Spleen (tissue), 11 donors: ENCODE measurements around the gene SPATA33. TPM values are rescaled to one million over a fixed set of nuclear protein-coding genes. Genes with fewer than 3 reads are reported as not detected.
A peak's percentile ranks its signal among the peaks of the same experiment; 100 is the strongest.

ENCODE experiments used
- DNase-seq: peaks from one replicate; pipeline ENCODE4 v3.0.0-alpha.2; 2020
- H3K27ac ChIP-seq, 8 donors: fragments of 200-600 bp; sonication (generic) in 7 of 8; 1 replicate in 4 of 8; 2 replicates in 4 of 8; pipeline versions ENCODE4 v1.5.0 to v1.8.0; 2016 to 2021; ENCODE audit warnings: inconsistent platforms in 4 of 8, mild to moderate bottlenecking in 4 of 8, moderate library complexity in 1 of 8
- H3K27me3 ChIP-seq, 7 donors: fragments of 200-600 bp; sonication (generic) in 6 of 7; replicated peaks in 1 of 7; 1 replicate in 4 of 7; 2 replicates in 3 of 7; pipeline versions ENCODE4 v1.5.0 to v1.8.0; 2016 to 2021; ENCODE audit warnings: inconsistent platforms in 3 of 7, mild to moderate bottlenecking in 1 of 7
- H3K36me3 ChIP-seq, 6 donors: fragments of 200-600 bp; sonication (generic) in 5 of 6; 1 replicate in 4 of 6; 2 replicates in 2 of 6; pipeline versions ENCODE4 v1.5.0 to v1.8.0; 2016 to 2021; ENCODE audit warnings: inconsistent platforms in 2 of 6
- H3K4me1 ChIP-seq, 6 donors: fragments of 200-600 bp; sonication (generic) in 5 of 6; 1 replicate in 3 of 6; 2 replicates in 3 of 6; pipeline versions ENCODE4 v1.5.0 to v1.8.0; 2016 to 2021; ENCODE audit warnings: inconsistent platforms in 3 of 6
- H3K4me3 ChIP-seq, 8 donors: fragments of 200-600 bp; sonication (generic) in 7 of 8; 1 replicate in 4 of 8; 2 replicates in 4 of 8; pipeline versions ENCODE4 v1.5.0 to v1.8.0; 2016 to 2021; ENCODE audit warnings: inconsistent platforms in 4 of 8, mild to moderate bottlenecking in 4 of 8, moderate library complexity in 2 of 8
- H3K9me3 ChIP-seq, 8 donors: fragments of 200-600 bp; sonication (generic) in 7 of 8; 1 replicate in 4 of 8; 2 replicates in 4 of 8; pipeline versions ENCODE4 v1.5.0 to v1.8.0; 2016 to 2021; ENCODE audit warnings: inconsistent platforms in 4 of 8
- POLR2A ChIP-seq, 3 donors: fragments of 450-650 bp; IDR thresholded peaks; one replicate each; pipeline ENCODE4 v1.5.1; 2017; ENCODE audit warnings: antibody characterized with exemption in 3 of 3, mild to moderate bottlenecking in 1 of 3
- POLR2AphosphoS5 ChIP-seq, 3 donors: sonication (generic); formaldehyde crosslinking; IDR thresholded peaks; one replicate each; pipeline ENCODE4 v1.5.1; 2017; ENCODE audit warnings: antibody characterized with exemption in 3 of 3
- WGBS, 5 donors: extraction: QIAGEN DNeasy Blood & Tissue Kit in 3 of 5; methylation state at CpG; one replicate each; pipeline versions ENCODE4 v1.1.5 to v1.1.7; 2013 to 2018; 5-methylcytosine and 5-hydroxymethylcytosine counted together
- intact Hi-C: fragments of 100-400 bp; cut with DNase I; formaldehyde crosslinking; loops from one replicate; pipeline ENCODE4 v1.15.0; 2023; ENCODE audit warnings: low total_unique reads
- polyA plus RNA-seq, 3 donors: library from polyadenylated mRNA; stranded (reverse); fragments of 200-250 nt; gene quantifications; one replicate each; pipeline ENCODE4 v1.2.1, GENCODE V29; 2013
- total RNA-seq, 7 donors: library from RNA; depleted of rRNA in 3 of 7; stranded (reverse); fragments of >200 nt in 3 of 7; fragmentation: NEBNext Ultra II Directional in 4 of 7; extraction: Animal tissue kit (Norgen Biotek cat#: 25700) in 4 of 7; gene quantifications; one replicate each; pipeline versions ENCODE4 v1.1.0 to v1.2.1, GENCODE V29; 2016 to 2021
- TF ChIP-seq, protein P1 (sequence below), 11 experiments: fragments of 200-600 bp in 7 of 11; fragments of 450-650 bp in 4 of 11; sonication (generic) in 4 of 11; IDR thresholded peaks in 8 of 11; conservative IDR thresholded peaks in 3 of 11; 1 replicate in 7 of 11; 2 replicates in 4 of 11; pipeline versions ENCODE4 v1.4.0 to v1.8.0; 2016 to 2021; ENCODE audit warnings: antibody characterized with exemption in 11 of 11, inconsistent platforms in 4 of 11, mild to moderate bottlenecking in 1 of 11
- donor health status: healthy with polysubstance abuse.
- donor health status: DM: no; HTN: no; CAD: no; lungs with moderate emphysema.
- donor health status: DM: no; HTN: no; CAD: no.
- donor health status: Bipolar disorder and iron deficiency.
- donor health status: healthy.
- donor health status: DM: no; HTN: no; CAD: no.
- donor health status: DM: yes; HTN: yes; CAD: no.

SPATA33 gene
- total and polyA plus RNA-seq, 10 donors: 2.9 to 7.0 (median 4.8) TPM

DNA sequence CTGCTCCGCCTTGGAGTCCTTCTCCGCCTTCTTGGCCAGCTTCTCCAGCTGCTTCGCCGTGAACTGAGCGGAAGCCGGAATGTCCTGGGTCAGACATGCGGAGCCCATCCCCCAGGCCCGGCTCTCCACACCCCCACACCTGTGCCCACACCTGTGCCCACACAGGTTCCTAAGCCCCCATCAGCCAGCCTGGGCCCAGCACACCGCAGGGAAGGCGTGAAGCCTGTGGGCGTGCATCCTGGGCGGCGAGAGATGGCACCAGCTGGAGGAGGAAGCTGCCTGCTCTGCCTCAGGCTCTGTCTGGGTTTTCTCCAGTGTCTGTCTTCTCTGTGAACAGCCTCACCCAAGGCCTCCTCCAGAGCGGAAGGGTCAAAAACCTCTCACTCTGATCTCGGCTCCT is 6.1 kb upstream of the SPATA33 start:
- Histone ChIP-seq H3K27me3 (no peaks in the 10 kb centered on the region), H3K36me3 (peaks cover 0 to 73% (median 42%) of the 10 kb centered on the region in 6 donors), H3K4me3 (no peak overlapping the region), H3K9me3 (no peaks in the 10 kb centered on the region), H3K4me1 (peaks cover 5 to 37% (median 21%) of the 10 kb centered on the region in 6 donors), H3K27ac (no peak overlapping the region)
- 88 to 96% (median 93%) methylated on average over 11 to 15 of the region's 15 CpGs for WGBS, 5 donors
- TF ChIP-seq, protein P1, sequence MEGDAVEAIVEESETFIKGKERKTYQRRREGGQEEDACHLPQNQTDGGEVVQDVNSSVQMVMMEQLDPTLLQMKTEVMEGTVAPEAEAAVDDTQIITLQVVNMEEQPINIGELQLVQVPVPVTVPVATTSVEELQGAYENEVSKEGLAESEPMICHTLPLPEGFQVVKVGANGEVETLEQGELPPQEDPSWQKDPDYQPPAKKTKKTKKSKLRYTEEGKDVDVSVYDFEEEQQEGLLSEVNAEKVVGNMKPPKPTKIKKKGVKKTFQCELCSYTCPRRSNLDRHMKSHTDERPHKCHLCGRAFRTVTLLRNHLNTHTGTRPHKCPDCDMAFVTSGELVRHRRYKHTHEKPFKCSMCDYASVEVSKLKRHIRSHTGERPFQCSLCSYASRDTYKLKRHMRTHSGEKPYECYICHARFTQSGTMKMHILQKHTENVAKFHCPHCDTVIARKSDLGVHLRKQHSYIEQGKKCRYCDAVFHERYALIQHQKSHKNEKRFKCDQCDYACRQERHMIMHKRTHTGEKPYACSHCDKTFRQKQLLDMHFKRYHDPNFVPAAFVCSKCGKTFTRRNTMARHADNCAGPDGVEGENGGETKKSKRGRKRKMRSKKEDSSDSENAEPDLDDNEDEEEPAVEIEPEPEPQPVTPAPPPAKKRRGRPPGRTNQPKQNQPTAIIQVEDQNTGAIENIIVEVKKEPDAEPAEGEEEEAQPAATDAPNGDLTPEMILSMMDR (IDR thresholded peaks at IDR 0.05 in 8 of 11, conservative IDR thresholded peaks at IDR 0.05 in 3 of 11): no peak
- TF ChIP-seq POLR2AphosphoS5 (IDR thresholded peaks at IDR 0.05): no peak
- no peak for TF ChIP-seq POLR2A (IDR thresholded peaks at IDR 0.05)
- no peak for DNase-seq
- intact Hi-C loops: no loop called here

DNA sequence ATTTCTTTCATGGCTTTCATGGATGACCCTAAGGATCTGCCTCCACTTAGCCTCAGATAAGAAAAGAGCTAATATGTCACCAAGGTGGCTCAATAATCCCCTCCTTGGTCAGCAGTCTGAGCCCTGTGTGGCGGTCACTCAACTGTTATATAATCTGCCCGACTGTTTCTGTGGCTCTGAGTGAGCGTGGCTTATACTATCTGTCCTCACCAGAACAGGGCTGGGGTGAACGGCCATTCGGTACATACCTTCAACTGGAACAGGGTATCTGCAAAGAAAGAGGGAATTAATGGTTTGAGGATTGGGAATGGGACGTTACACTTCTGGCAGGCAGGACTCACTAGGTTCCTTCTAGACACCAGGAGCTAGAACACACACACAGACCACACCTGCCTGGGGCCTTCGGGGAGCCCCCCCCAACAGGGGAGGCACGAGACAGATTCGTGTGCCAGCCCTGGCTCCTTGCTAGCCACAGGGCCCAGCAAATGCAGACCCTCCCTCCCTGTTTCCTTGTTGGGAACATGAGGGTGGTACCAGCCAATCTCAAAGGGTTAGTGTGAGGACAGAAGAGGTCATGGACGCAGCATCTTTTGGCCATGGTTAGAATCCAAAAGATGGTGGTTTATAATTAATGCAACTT is 3.9 kb upstream of the SPATA33 start:
- peaks cover 0 to 57% (median 30%) of the 10 kb centered on the region in 6 donors for H3K36me3 ChIP-seq
- H3K9me3 ChIP-seq: no peaks in the 10 kb centered on the region
- no peak for DNase-seq
- no peak overlapping the region for H3K27ac ChIP-seq
- TF ChIP-seq, protein P1 (IDR thresholded peaks at IDR 0.05 in 8 of 11, conservative IDR thresholded peaks at IDR 0.05 in 3 of 11): no peak
- no peak for TF ChIP-seq POLR2A (IDR thresholded peaks at IDR 0.05)
- no peak for TF ChIP-seq POLR2AphosphoS5 (IDR thresholded peaks at IDR 0.05)
- no peak overlapping the region for H3K4me3 ChIP-seq
- H3K27me3 ChIP-seq: no peaks in the 10 kb centered on the region
- WGBS, 5 donors: 86 to 91% (median 90%) methylated on average over 10 of the region's 10 CpGs
- H3K4me1 ChIP-seq: peaks cover 13 to 52% (median 34%) of the 10 kb centered on the region in 6 donors
- intact Hi-C loops: no loop called here

DNA sequence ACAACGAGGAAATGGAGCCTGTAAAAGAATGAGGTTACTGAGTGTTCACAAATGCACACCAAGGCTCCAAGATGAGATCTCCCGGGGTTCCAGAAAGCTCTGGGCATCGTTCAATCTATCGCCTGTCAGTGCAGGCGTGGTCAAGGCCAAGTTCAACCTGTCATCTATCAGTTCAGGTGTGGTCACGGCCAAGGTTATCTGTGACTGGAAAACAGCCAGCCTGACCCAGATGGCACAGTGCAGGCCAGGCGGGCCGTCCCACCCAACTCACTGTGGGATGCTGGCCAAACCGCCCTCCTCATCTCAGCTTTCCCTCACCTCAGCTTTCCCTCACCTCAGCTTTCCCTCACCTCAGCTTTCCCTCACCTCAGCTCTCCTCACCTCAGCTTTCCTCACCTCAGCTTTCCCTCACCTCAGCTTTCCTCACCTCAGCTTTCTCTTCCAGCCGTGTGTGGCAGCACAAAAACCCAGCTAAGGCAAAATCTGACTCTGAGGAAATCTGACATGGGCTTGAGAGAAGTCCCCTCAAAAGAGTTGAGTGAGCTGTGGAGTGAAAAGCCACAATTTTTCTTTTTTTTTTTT is 2.5 kb upstream of the SPATA33 start:
- H3K4me3 ChIP-seq: no peak overlapping the region
- H3K36me3 ChIP-seq: peaks cover 0 to 43% (median 23%) of the 10 kb centered on the region in 6 donors
- intact Hi-C loops: no loop called here
- no peak overlapping the region for H3K27ac ChIP-seq
- WGBS, 5 donors: 68 to 88% (median 74%) methylated on average over 10 of the region's 10 CpGs
- TF ChIP-seq POLR2AphosphoS5 (IDR thresholded peaks at IDR 0.05) (no peak), POLR2A (IDR thresholded peaks at IDR 0.05) (no peak)
- TF ChIP-seq, protein P1 (IDR thresholded peaks at IDR 0.05 in 8 of 11, conservative IDR thresholded peaks at IDR 0.05 in 3 of 11): no peak
- no peak for DNase-seq
- H3K9me3 ChIP-seq: no peaks in the 10 kb centered on the region
- H3K4me1 ChIP-seq: peaks cover 13 to 62% (median 39%) of the 10 kb centered on the region in 6 donors
- H3K27me3 ChIP-seq: no peaks in the 10 kb centered on the region

DNA sequence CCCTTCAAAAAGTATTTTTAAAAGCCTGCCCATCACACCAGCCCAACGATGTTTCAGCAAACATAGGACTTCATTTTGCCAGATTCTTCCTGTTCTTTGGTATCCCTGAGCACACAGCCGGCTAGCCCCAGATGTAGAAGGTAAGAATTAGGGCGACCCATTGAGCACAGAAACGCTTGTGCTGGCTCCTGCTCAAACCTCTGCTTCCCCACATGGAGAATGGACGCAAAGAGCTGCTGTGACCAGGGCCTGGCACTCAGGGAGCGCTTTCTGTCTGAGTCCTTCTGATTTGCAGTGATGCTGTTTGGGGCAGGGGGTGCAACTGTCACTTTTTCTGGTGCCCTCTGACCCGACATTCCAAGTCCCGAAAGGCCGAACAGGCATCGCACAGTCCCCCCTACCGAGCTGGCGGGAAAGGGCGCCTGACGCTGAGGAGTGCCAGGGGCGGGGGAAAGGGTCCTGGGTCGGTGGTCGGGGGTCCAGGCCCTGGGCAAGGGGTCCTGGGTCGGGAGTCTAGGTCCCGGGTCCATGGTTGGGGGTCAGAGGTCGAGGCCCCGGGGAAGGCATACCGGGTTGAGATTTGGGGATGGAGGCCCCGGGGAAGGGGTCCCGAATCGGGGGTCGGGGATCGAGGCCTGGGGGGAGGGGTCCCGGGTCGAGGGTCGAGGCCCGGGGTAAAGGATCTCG is 1.1 kb upstream of the SPATA33 start:
- H3K9me3 ChIP-seq: no peaks in the 10 kb centered on the region
- TF ChIP-seq POLR2AphosphoS5 (IDR thresholded peaks at IDR 0.05) (no peak), POLR2A (IDR thresholded peaks at IDR 0.05) (no peak)
- TF ChIP-seq, protein P1 (IDR thresholded peaks at IDR 0.05 in 8 of 11, conservative IDR thresholded peaks at IDR 0.05 in 3 of 11): no peak
- peak overlapping the region in 5 of 8 donors; percentile 88 to 96 (median 92) for H3K27ac ChIP-seq
- peak; percentile 84 for DNase-seq
- H3K27me3 ChIP-seq: no peaks in the 10 kb centered on the region
- H3K36me3 ChIP-seq: peaks cover 0 to 43% (median 18%) of the 10 kb centered on the region in 6 donors
- 37 to 44% (median 38%) methylated on average over 28 to 32 of the region's 32 CpGs for WGBS, 5 donors
- intact Hi-C loops: no loop called here
- H3K4me3 ChIP-seq: peak overlapping the region; percentile 78 to 100 (median 100)
- H3K4me1 ChIP-seq: peaks cover 13 to 60% (median 39%) of the 10 kb centered on the region in 6 donors
